Thoracic aorta (tissue), 2 donors: Measurements from ENCODE around the gene OR51F1. TPM values are rescaled to one million over a fixed set of nuclear protein-coding genes. Genes with fewer than 3 reads are reported as not detected.
"Not testable (repeated sequence)": the region's sequence is repeated elsewhere in the genome, so short reads cannot be mapped to it uniquely, and the experiment has no call there.

Experiments
- ATAC-seq: fragments of 150-250 bp; one replicate; pipeline ENCODE4 v1.8.0; 2017; ENCODE audit warnings: low read depth; ENCODE audit not compliant: insufficient number of reproducible peaks, low FRiP score
- DNase-seq: peaks from one replicate; pipeline ENCODE4 v3.0.0-alpha.2; 2020; ENCODE audit warnings: low spot score
- H3K27ac ChIP-seq, 2 donors: fragments of 200-600 bp; sonication (generic); 1 replicate in 1 of 2; 2 replicates in 1 of 2; pipeline ENCODE4 v1.5.1; 2016; ENCODE audit warnings: mild to moderate bottlenecking in 2 of 2, moderate library complexity in 2 of 2
- H3K27me3 ChIP-seq: fragments of 200-600 bp; sonication (generic); replicated peaks from 2 replicates; pipeline ENCODE4 v1.6.0; 2016; ENCODE audit warnings: mild to moderate bottlenecking; ENCODE audit not compliant: insufficient read depth
- H3K36me3 ChIP-seq: fragments of 200-600 bp; sonication (generic); one replicate; pipeline ENCODE4 v1.5.1; 2016
- H3K4me1 ChIP-seq, 2 donors: fragments of 200-600 bp; sonication (generic); 1 replicate in 1 of 2; 2 replicates in 1 of 2; pipeline versions ENCODE4 v1.5.1 to v1.6.0; 2016; ENCODE audit warnings: low read depth in 2 of 2, mild to moderate bottlenecking in 1 of 2; ENCODE audit not compliant: control insufficient read depth in 1 of 2
- H3K4me3 ChIP-seq: fragments of 200-600 bp; sonication (generic); 2 replicates; pipeline ENCODE4 v1.5.1; 2016; ENCODE audit warnings: mild to moderate bottlenecking
- H3K9me3 ChIP-seq: fragments of 200-600 bp; sonication (generic); 2 replicates; pipeline ENCODE4 v1.5.1; 2016
- CTCF ChIP-seq: fragments of 200-600 bp; sonication (generic); IDR thresholded peaks from one replicate; pipeline ENCODE4 v1.5.1; 2019; ENCODE audit warnings: antibody characterized with exemption
- total RNA-seq, 2 donors: library from RNA; depleted of rRNA; stranded (reverse); fragments of >200 nt; gene quantifications; one replicate each; pipeline versions ENCODE4 v1.1.0 to v1.2.3, GENCODE V29; 2016

Gene OR51F1
- not detected for total RNA-seq

GRCh38 chr11:4769838-4770237 is at the start of gene OR51F1:
Gene OR51F1 (minus strand): TSS chr11:4769938. CDS start chr11:4769938, 0 bp downstream.
- Histone ChIP-seq H3K9me3 (no peaks in the 10 kb centered on the region), H3K36me3 (no peaks in the 10 kb centered on the region), H3K27me3 (no peaks in the 10 kb centered on the region), H3K4me3 (no peak within 1 kb of the TSS), H3K4me1 (no peaks in the 10 kb centered on the region), H3K27ac (no peak within 1 kb of the TSS)
- DNase-seq (no peak), ATAC-seq (no peak)
- TF ChIP-seq CTCF: no peak

- TF ChIP-seq CTCF: no peak
- H3K36me3 ChIP-seq: no peaks in the 10 kb centered on the region
- DNase-seq (no peak), ATAC-seq (no peak)
- no peak overlapping the region for H3K27ac ChIP-seq
- H3K27me3 ChIP-seq: no peaks in the 10 kb centered on the region
- H3K4me3 ChIP-seq: no peak overlapping the region
- H3K4me1 ChIP-seq: no peaks in the 10 kb centered on the region
- H3K9me3 ChIP-seq: no peaks in the 10 kb centered on the region
Observed at GRCh38 chr11:4809246-4809645, 39.5 kb upstream of the OR51F1 start.

GRCh38 chr11:4808476-4808875 is 38.7 kb upstream of the OR51F1 start:
- H3K4me3 ChIP-seq: no peak overlapping the region
- no peaks in the 10 kb centered on the region for H3K27me3 ChIP-seq
- H3K9me3 ChIP-seq: no peaks in the 10 kb centered on the region
- H3K4me1 ChIP-seq: no peaks in the 10 kb centered on the region
- no peak for DNase-seq
- H3K27ac ChIP-seq: no peak overlapping the region
- H3K36me3 ChIP-seq: no peaks in the 10 kb centered on the region
- no peak for ATAC-seq
- TF ChIP-seq CTCF: no peak

- Histone ChIP-seq H3K36me3 (no peaks in the 10 kb centered on the region), H3K27me3 (no peaks in the 10 kb centered on the region), H3K4me1 (no peaks in the 10 kb centered on the region), H3K4me3 (no peak within 1 kb of the TSS), H3K9me3 (no peaks in the 10 kb centered on the region), H3K27ac (no peak within 1 kb of the TSS)
- DNase-seq (no peak), ATAC-seq (no peak)
- no peak for TF ChIP-seq CTCF
Observed at GRCh38 chr11:4804280-4804679, 34.5 kb upstream of the OR51F1 start, which contains the start of gene OR52R1. Gene OR52R1 (minus strand): TSS chr11:4804380. CDS start chr11:4804380, 0 bp downstream.

- ATAC-seq, H3K27ac ChIP-seq, H3K27me3 ChIP-seq, H3K4me1 ChIP-seq, H3K4me3 ChIP-seq, DNase-seq, H3K36me3 ChIP-seq, H3K9me3 ChIP-seq: not testable (repeated sequence)
Observed at GRCh38 chr11:4801316-4801715, 31.6 kb upstream of the OR51F1 start.
